Neural cell (in vitro differentiated cells): ENCODE data around the gene DNAJC19. TPM values are rescaled to one million over a fixed set of nuclear protein-coding genes. Genes with fewer than 3 reads are reported as not detected.

Experiments
- polyA plus RNA-seq: library from polyadenylated mRNA; depleted of rRNA; stranded (reverse); fragments of >200 nt; gene quantifications from 2 replicates; pipeline ENCODE4 v1.2.3, GENCODE V29; 2014

The DNAJC19 gene
- polyA plus RNA-seq, 1 donor from 2014 or later = 80.3 TPM

Other genes starting within 250 kb of the DNAJC19 start
- 101 and 109 TPM in 2 replicates for gene FXR1, start 77.1 kb downstream of the DNAJC19 start, polyA plus RNA-seq